ENCODE measurements around the gene ADGRL3.
"Not testable (repeated sequence)": the region's sequence is repeated elsewhere in the genome, so short reads cannot be mapped to it uniquely, and the experiment has no call there.

The ADGRL3 gene

GRCh38 chr4:61662362-61662761 lies 462.2 kb downstream of the ADGRL3 start:
- no peak for DNase-seq

- no peak for DNase-seq
These were observed 463.2 kb downstream of the ADGRL3 start for GRCh38 chr4:61663310-61663709.

GRCh38 chr4:61665649-61666048 lies 465.5 kb downstream of the ADGRL3 start:
- DNase-seq: no peak

GRCh38 chr4:61666244-61666643 lies 466.1 kb downstream of the ADGRL3 start:
- DNase-seq: no peak

- no peak for DNase-seq
These were observed 471.5 kb downstream of the ADGRL3 start for GRCh38 chr4:61671599-61671998.

GRCh38 chr4:61675464-61675863 lies 475.3 kb downstream of the ADGRL3 start:
- no peak for DNase-seq

GRCh38 chr4:61678297-61678696 lies 478.2 kb downstream of the ADGRL3 start:
- DNase-seq: no peak

- no peak for DNase-seq
These were observed 493.4 kb downstream of the ADGRL3 start for GRCh38 chr4:61693520-61693919.

GRCh38 chr4:61714387-61714911 lies 514.3 kb downstream of the ADGRL3 start:
- no peak for DNase-seq

- DNase-seq: no peak
These were observed 516.3 kb downstream of the ADGRL3 start for GRCh38 chr4:61716426-61716825.

- DNase-seq: no peak
These were observed 523.4 kb downstream of the ADGRL3 start for GRCh38 chr4:61723492-61723891.

- no peak for DNase-seq
These were observed 527.2 kb downstream of the ADGRL3 start for GRCh38 chr4:61727286-61727685.

- DNase-seq: no peak
These were observed 534.3 kb downstream of the ADGRL3 start for GRCh38 chr4:61734409-61734808.

- no peak for DNase-seq
These were observed 539.8 kb downstream of the ADGRL3 start for GRCh38 chr4:61739887-61740286.

GRCh38 chr4:61740886-61741285 lies 540.8 kb downstream of the ADGRL3 start:
- DNase-seq: no peak

GRCh38 chr4:61741327-61742096 lies 541.4 kb downstream of the ADGRL3 start:
- peak in 2 of 4 experiments; percentile 2 to 3 for DNase-seq

GRCh38 chr4:61750810-61751209 lies 550.7 kb downstream of the ADGRL3 start:
- no peak for DNase-seq

- DNase-seq: no peak
These were observed 552.5 kb downstream of the ADGRL3 start for GRCh38 chr4:61752617-61753016.

- no peak for DNase-seq
These were observed 553.6 kb downstream of the ADGRL3 start for GRCh38 chr4:61753739-61754138.

GRCh38 chr4:61756937-61757336 lies 556.8 kb downstream of the ADGRL3 start:
- DNase-seq: not testable (repeated sequence)

- not testable (repeated sequence) for DNase-seq
These were observed 557.9 kb downstream of the ADGRL3 start for GRCh38 chr4:61757983-61758382.

- not testable (repeated sequence) for DNase-seq
These were observed 558.5 kb downstream of the ADGRL3 start for GRCh38 chr4:61758596-61758995.

GRCh38 chr4:61759245-61759644 lies 559.1 kb downstream of the ADGRL3 start:
- not testable (repeated sequence) for DNase-seq

GRCh38 chr4:61759885-61760284 lies 559.8 kb downstream of the ADGRL3 start:
- not testable (repeated sequence) for DNase-seq

- no peak for DNase-seq
These were observed 560.7 kb downstream of the ADGRL3 start for GRCh38 chr4:61760820-61761219.
